Caco-2 (cell line): ENCODE data around the gene SLC35G3. TPM values are rescaled to one million over a fixed set of nuclear protein-coding genes. Genes with fewer than 3 reads are reported as not detected.
"Not testable (repeated sequence)": the region's sequence is repeated elsewhere in the genome, so short reads cannot be mapped to it uniquely, and the experiment has no call there.

Experiments used
- BruUV-seq: library from RNA; stranded (reverse); fragments of 400-500 nt; replicated peaks from 2 replicates; lab custom pipeline; 2021; lab: Mats Ljungman, UMichigan
- CTCF ChIA-PET: fragments of 300-600 bp; sonication (Branson Sonifier 250); formaldehyde crosslinking; loops from one replicate; lab custom pipeline; 2022; ENCODE audit warnings: antibody characterized with exemption; lab: Charles Lee
- POLR2A ChIA-PET: fragments of 300-600 bp; sonication (Branson Sonifier 250); formaldehyde crosslinking; loops from one replicate; lab custom pipeline; 2022; ENCODE audit warnings: antibody characterized with exemption; lab: Charles Lee
- DNase-seq, 2 experiments: peaks; one replicate each; pipeline versions ENCODE4 v3.0.0 to v3.0.0-alpha.2; 2020 to 2022
- H3K27me3 ChIP-seq: replicated peaks from 2 replicates; pipeline ENCODE4 v1.6.0; 2011; ENCODE audit warnings: low read length; ENCODE audit not compliant: control insufficient read depth, insufficient read depth
- H3K36me3 ChIP-seq: 2 replicates; pipeline ENCODE4 v1.5.1; 2011; ENCODE audit warnings: low read length; ENCODE audit not compliant: control insufficient read depth, insufficient read depth
- H3K4me1 ChIP-seq: fragments of 250-450 bp; sonication (Bioruptor Pico); 2 replicates; pipeline ENCODE4 v1.5.1; 2020; ENCODE audit warnings: mild to moderate bottlenecking
- H3K4me3 ChIP-seq: 2 replicates; pipeline ENCODE4 v1.5.1; 2011; ENCODE audit warnings: low read depth, mild to moderate bottlenecking, control low read depth, low read length
- H3K9me3 ChIP-seq: fragments of 250-450 bp; sonication (Bioruptor Pico); 2 replicates; pipeline ENCODE4 v1.5.1; 2020; ENCODE audit warnings: mild to moderate bottlenecking, moderate library complexity
- H3K27ac Mint-ChIP-seq: one replicate; pipeline ENCODE4 v1.8.0; 2022; ENCODE audit warnings: mixed read lengths; ENCODE audit not compliant: unreplicated experiment
- H3K27me3 Mint-ChIP-seq: one replicate; pipeline ENCODE4 v1.8.0; 2022; ENCODE audit warnings: mixed read lengths; ENCODE audit not compliant: insufficient read depth, unreplicated experiment
- H3K36me3 Mint-ChIP-seq: one replicate; pipeline ENCODE4 v1.8.0; 2022; ENCODE audit warnings: mild to moderate bottlenecking, mixed read lengths; ENCODE audit not compliant: insufficient read depth, unreplicated experiment
- H3K4me1 Mint-ChIP-seq: one replicate; pipeline ENCODE4 v1.8.0; 2022; ENCODE audit warnings: low read depth, mixed read lengths; ENCODE audit not compliant: unreplicated experiment
- H3K4me3 Mint-ChIP-seq: one replicate; pipeline ENCODE4 v1.8.0; 2022; ENCODE audit warnings: mild to moderate bottlenecking, moderate library complexity, mixed read lengths; ENCODE audit not compliant: unreplicated experiment
- H3K9me3 Mint-ChIP-seq: one replicate; pipeline ENCODE4 v1.8.0; 2022; ENCODE audit warnings: mixed read lengths; ENCODE audit not compliant: unreplicated experiment
- CTCF ChIP-seq, 2 experiments: fragments of 200-600 bp in 1 of 2; IDR thresholded peaks; 1 replicate in 1 of 2; 2 replicates in 1 of 2; pipeline versions ENCODE4 v1.5.1 to v1.8.0; 2011 to 2022; ENCODE audit warnings: antibody characterized with exemption in 1 of 2, control low read depth in 1 of 2, inconsistent platforms in 1 of 2, low read depth in 1 of 2, low read length in 1 of 2, mild to moderate bottlenecking in 1 of 2, moderate library complexity in 1 of 2; ENCODE audit not compliant: insufficient read depth in 1 of 2, severe bottlenecking in 1 of 2, unreplicated experiment in 1 of 2
- intact Hi-C: fragments of 100-400 bp; cut with micrococcal nuclease; formaldehyde crosslinking; loops from one replicate; pipeline ENCODE4 v1.10.0; 2022; ENCODE audit not compliant: unreplicated experiment
- total RNA-seq: library from RNA; stranded (reverse); gene quantifications from 2 replicates; pipeline ENCODE4 v1.2.3, GENCODE V29; 2022

SLC35G3 gene
- total RNA-seq, 1 experiment from 2014 or later: not detected

DNA sequence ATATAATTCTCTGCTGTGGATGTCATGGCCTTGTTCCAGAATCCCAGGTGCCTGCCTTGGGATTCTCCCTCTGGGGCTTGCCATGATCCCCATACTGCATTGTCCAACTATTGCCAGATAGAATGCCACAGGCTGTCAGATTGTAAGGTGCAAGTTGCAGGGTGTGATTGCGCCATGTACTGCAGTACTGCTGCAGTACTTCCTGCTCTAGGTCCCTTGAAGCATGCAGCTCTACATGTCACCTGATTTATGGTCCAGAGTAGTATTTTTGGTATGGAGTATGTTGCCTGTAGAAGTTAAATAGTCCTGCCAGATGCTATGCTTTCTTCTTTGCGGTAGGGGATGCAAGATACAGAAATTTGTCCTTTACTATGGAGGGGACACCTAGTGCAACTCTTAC lies 41.7 kb upstream of the SLC35G3 start:
- Mint-ChIP-seq H3K36me3 (no peaks in the 10 kb centered on the region), H3K4me3 (no peak overlapping the region), H3K27me3 (peaks cover 14% of the 10 kb centered on the region), H3K27ac (no peak overlapping the region), H3K4me1 (no peaks in the 10 kb centered on the region), H3K9me3 (no peaks in the 10 kb centered on the region)
- Histone ChIP-seq H3K36me3 (no peaks in the 10 kb centered on the region), H3K4me1 (no peaks in the 10 kb centered on the region), H3K9me3 (no peaks in the 10 kb centered on the region), H3K4me3 (no peak overlapping the region), H3K27me3 (no peaks in the 10 kb centered on the region; the same call in none of the 2 replicates)
- BruUV-seq: no TSS peak
- DNase-seq: no peak
- CTCF ChIA-PET: no interaction called here
- intact Hi-C loops: no loop called here
- POLR2A ChIA-PET: no interaction called here
- no peak for TF ChIP-seq CTCF (IDR thresholded peaks at IDR 0.05; ENCODE audit: insufficient read depth in 1 of 2, low read depth in 1 of 2, low read length in 1 of 2, severe bottlenecking in 1 of 2, unreplicated experiment in 1 of 2)

DNA sequence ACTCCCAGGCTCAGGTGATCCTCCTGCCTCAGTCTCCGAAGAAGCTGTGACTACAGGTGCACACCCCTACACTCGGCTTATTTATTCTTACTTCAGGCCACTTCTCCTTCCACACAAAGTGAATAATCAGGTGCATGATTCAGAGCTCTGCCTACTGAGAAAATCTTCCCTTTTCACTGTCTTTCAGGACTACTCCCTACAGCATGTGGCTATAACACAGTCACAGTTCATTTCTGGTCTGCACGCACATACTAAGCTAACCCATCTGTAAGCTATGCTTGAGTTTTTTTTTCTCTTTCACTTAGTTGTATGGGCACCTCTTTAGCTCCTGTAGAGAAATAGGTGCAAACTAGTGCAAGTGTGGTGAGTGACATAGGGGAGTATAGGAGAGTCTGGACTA lies 41.1 kb upstream of the SLC35G3 start:
- Mint-ChIP-seq H3K36me3 (no peaks in the 10 kb centered on the region), H3K9me3 (no peaks in the 10 kb centered on the region), H3K4me1 (no peaks in the 10 kb centered on the region), H3K27me3 (peaks cover 14% of the 10 kb centered on the region), H3K27ac (no peak overlapping the region), H3K4me3 (no peak overlapping the region)
- intact Hi-C loops: no loop called here
- no peak for DNase-seq
- Histone ChIP-seq H3K9me3 (no peaks in the 10 kb centered on the region), H3K4me3 (no peak overlapping the region), H3K27me3 (no peaks in the 10 kb centered on the region; the same call in none of the 2 replicates), H3K4me1 (no peaks in the 10 kb centered on the region), H3K36me3 (no peaks in the 10 kb centered on the region)
- POLR2A ChIA-PET: no interaction called here
- TF ChIP-seq CTCF (IDR thresholded peaks at IDR 0.05; ENCODE audit: insufficient read depth in 1 of 2, low read depth in 1 of 2, low read length in 1 of 2, severe bottlenecking in 1 of 2, unreplicated experiment in 1 of 2): no peak
- no TSS peak for BruUV-seq
- CTCF ChIA-PET: no interaction called here

GRCh38 chr17:35234315-35234714 lies 40.1 kb upstream of the SLC35G3 start:
- POLR2A ChIA-PET, H3K9me3 Mint-ChIP-seq, H3K36me3 ChIP-seq, H3K4me1 Mint-ChIP-seq, H3K9me3 ChIP-seq, DNase-seq, H3K4me1 ChIP-seq, CTCF ChIA-PET, BruUV-seq, H3K27me3 ChIP-seq, H3K27ac Mint-ChIP-seq, H3K4me3 Mint-ChIP-seq, intact Hi-C loops, H3K4me3 ChIP-seq, H3K36me3 Mint-ChIP-seq: not testable (repeated sequence)
- peaks cover 12% of the 10 kb centered on the region for H3K27me3 Mint-ChIP-seq

DNA sequence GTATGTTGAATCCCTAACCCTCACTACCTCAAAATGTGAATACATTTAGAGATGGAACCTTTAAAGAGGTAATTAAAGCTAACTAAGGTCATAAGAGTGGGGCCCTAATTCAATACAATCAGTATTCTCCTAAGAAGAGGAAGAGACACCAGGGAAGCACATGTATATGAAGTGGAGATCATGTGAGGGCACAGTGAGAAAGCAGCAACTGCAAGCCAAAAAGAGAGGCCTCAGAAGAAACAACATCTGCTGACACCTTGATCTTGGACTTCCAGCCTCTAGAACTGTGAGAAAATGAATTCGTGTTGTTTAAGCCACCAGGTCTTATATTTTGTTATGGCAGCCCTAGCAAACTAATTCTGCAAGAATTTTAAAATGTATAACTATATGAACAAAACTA lies 35.4 kb upstream of the SLC35G3 start:
- H3K36me3 ChIP-seq: no peaks in the 10 kb centered on the region; the same call in 1 of the 2 replicates
- Mint-ChIP-seq H3K36me3 (no peaks in the 10 kb centered on the region), H3K4me1 (no peaks in the 10 kb centered on the region), H3K9me3 (no peaks in the 10 kb centered on the region), H3K27me3 (peaks cover 8% of the 10 kb centered on the region), H3K27ac (no peak overlapping the region), H3K4me3 (no peak overlapping the region)
- POLR2A ChIA-PET: no interaction called here
- no peak for TF ChIP-seq CTCF (IDR thresholded peaks at IDR 0.05; ENCODE audit: insufficient read depth in 1 of 2, low read depth in 1 of 2, low read length in 1 of 2, severe bottlenecking in 1 of 2, unreplicated experiment in 1 of 2)
- no peaks in the 10 kb centered on the region; the same call in 1 of the 2 replicates for H3K27me3 ChIP-seq
- CTCF ChIA-PET: no interaction called here
- DNase-seq: no peak
- intact Hi-C loops: no loop called here
- H3K4me1 ChIP-seq: no peaks in the 10 kb centered on the region
- H3K4me3 ChIP-seq: no peak overlapping the region
- BruUV-seq: no TSS peak
- H3K9me3 ChIP-seq: no peaks in the 10 kb centered on the region
